Thoracic aorta endothelial cell (primary cell): ENCODE results near the gene KPNA6. TPM values are rescaled to one million over a fixed set of nuclear protein-coding genes. Genes with fewer than 3 reads are reported as not detected.

ENCODE experiments used
- small RNA-seq: library from RNA; depleted of rRNA; stranded (forward); fragments of <200 nt; gene quantifications from one replicate; pipeline ENCODE3, GENCODE V24; 2012
- total RNA-seq: library from RNA; depleted of rRNA; stranded (reverse); fragments of >200 nt; gene quantifications from 2 replicates; pipeline ENCODE4 v1.2.3, GENCODE V29; 2012

The KPNA6 gene
- 74.9 and 87.3 TPM in 2 replicates for total RNA-seq

GRCh38 chr1:32107742-32108661 lies at the start of gene KPNA6:
Gene KPNA6 (plus strand): TSS chr1:32108056. CDS start chr1:32108131, 75 bp downstream.

GRCh38 chr1:32072622-32073298 lies 35.1 kb upstream of the KPNA6 start, which contains the start of gene TMEM39B:
Gene TMEM39B (plus strand): TSS chr1:32072939. CDS start chr1:32073048, 109 bp downstream.

DNA sequence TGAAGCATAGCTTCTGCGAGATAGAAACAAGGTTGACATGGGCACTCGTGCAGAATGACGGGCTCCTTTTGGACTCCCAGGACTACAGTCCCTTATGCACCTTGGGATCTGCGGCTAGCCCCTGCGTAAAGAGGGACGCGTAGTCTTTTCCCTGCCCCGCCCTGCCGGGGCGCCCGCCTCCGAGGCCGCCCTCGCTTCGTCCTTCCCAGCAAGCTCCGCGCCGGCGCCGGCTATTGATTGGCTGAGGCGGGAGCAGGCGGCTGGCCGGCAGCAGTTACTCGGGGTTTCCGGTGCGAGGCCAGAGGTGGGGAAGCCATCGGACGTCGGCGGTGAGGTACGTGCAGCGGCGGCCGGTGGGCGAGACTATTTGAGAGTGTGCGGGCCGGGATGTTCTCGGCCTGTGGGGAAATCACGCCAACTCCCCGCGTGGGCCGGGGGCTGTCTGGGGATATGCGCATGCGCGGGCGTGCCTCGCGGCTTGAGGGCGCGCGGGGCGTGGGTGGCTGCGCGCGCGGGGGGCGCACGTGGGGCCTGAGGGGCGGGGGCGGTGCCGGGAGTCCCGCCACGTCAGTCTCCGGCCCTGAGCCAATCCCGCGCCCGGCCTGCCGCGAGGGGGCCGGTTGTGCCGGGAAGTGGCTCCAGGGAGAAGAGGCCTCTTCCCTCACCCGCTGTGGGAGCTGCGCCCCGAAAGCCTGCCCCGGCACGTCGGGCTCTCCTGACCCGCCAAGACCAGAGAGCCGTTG lies 71.8 kb downstream of the KPNA6 start, which contains the start of gene TXLNA:
TXLNA (plus strand) TSS at position 233 of the 743 bp plus-strand sequence. CDS start 671 bp downstream, outside the sequence.

GRCh38 chr1:32200226-32201010 lies 92.6 kb downstream of the KPNA6 start, which contains the start of gene CCDC28B:
Gene CCDC28B (plus strand): TSS chr1:32200595. CDS start chr1:32201936, 1,341 bp downstream.

GRCh38 chr1:32205401-32206370 lies 97.8 kb downstream of the KPNA6 start, which contains the start of gene IQCC:
Gene IQCC (plus strand): TSS chr1:32205671. CDS start chr1:32205682, 11 bp downstream.

GRCh38 chr1:32208891-32209328 lies 101.1 kb downstream of the KPNA6 start, which contains the start of gene DCDC2B:
Gene DCDC2B (plus strand): TSS chr1:32209089. CDS start chr1:32209094, 5 bp downstream.

DNA sequence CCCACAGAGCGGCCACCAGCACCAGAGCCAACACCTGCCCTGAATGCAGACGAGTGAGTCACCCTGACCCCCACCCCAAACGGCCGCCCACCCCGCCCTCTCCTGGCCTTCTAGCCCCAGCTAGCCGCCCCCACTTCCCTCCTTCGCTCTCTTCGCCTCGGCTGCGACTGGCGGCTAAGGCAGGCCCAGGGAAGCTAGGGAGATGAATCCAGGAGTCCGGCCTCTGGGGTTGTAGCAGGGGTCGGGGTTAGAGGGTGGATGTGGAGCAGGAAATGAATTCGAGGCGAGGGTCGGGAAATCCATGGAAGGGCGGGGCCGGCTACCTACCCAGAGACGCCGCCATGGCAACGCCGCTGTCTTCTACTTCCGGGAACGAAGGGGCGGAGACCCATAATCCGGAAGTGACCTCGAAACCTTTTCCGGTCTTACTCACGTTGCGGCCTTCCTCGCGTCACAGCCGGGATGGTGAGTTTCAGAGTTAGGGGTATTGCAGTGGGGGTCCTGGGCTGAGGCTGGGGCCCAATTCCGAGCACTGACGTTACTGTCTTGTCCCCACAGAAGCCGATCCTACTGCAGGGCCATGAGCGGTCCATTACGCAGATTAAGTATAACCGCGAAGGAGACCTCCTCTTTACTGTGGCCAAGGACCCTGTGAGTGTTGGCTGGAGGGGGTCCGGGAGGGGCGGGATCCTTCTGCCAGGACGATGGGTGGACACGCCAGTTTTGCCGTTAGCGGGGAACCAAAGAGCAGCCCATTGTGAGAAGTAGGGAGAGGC lies 114.3 kb downstream of the KPNA6 start, which contains the start of the genes EIF3I and TMEM234:
EIF3I (plus strand) TSS at position 428 of the 776 bp plus-strand sequence; CDS start at position 463, 35 bp downstream.
TMEM234 (minus strand) TSS at position 374 of the 776 bp plus-strand sequence; CDS start at position 343, 31 bp downstream.

Small RNAs within 50 kb of the gene (small RNA-seq; reads per million reads assigned to genes)
- gene MIR5585 (not detected), gene RF00017 (not detected)

Other genes with a start within 250 kb of the KPNA6 start
- gene PTP4A2, start 169.7 kb upstream of the KPNA6 start, total RNA-seq, result 493 and 522 TPM in 2 replicates
- gene KHDRBS1, start 94.2 kb upstream of the KPNA6 start, total RNA-seq, result 117 and 141 TPM in 2 replicates
- gene TMEM39B, start 35.1 kb upstream of the KPNA6 start, total RNA-seq, result 15.6 and 19.7 TPM in 2 replicates
- gene TXLNA, start 71.6 kb downstream of the KPNA6 start, total RNA-seq, result 75.5 and 81.6 TPM in 2 replicates
- gene CCDC28B, start 92.5 kb downstream of the KPNA6 start, total RNA-seq, result 10.0 and 11.8 TPM in 2 replicates
- gene IQCC, start 97.6 kb downstream of the KPNA6 start, total RNA-seq, result 1.1 and 1.9 TPM in 2 replicates
- gene DCDC2B, start 101.0 kb downstream of the KPNA6 start, total RNA-seq, result not detected in 2 replicates
- gene TMEM234, start 114.3 kb downstream of the KPNA6 start, total RNA-seq, result 12.1 and 12.9 TPM in 2 replicates
- 297 and 307 TPM in 2 replicates for gene EIF3I, start 114.4 kb downstream of the KPNA6 start, total RNA-seq
- gene FAM167B, start 139.2 kb downstream of the KPNA6 start, total RNA-seq, result 0.93 and 3.3 TPM in 2 replicates
- 0.13 TPM in 1 of 2 replicates, not detected in the other for gene LCK, start 143.2 kb downstream of the KPNA6 start, total RNA-seq
- gene HDAC1, start 184.0 kb downstream of the KPNA6 start, total RNA-seq, result 110 and 122 TPM in 2 replicates
- gene MARCKSL1, start 228.2 kb downstream of the KPNA6 start, total RNA-seq, result 118 and 121 TPM in 2 replicates